ENCODE results near the gene CSGALNACT2.

DNA sequence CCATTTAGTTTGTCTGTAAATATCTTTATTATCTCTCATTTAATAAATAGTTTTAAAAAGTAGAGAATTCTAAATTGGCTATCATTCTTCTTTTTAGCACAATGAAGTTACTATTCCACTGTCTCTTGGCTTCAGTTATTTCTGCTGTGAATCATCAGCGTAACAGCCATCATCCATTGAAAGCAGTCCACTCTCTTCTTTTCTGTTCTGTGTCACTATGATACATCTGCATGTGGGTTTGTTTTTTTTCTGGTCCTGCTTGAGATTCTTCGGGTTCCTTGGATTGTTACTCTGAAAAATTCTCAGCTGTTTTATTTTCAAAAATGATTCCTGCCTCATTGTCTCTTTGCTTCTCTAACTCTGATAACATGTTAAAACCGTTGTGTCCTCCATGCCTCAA, 52.5 kb downstream of the CSGALNACT2 start:
- TF ChIP-seq FOS (IDR thresholded peaks at IDR 0.05; ENCODE audit: borderline replicate concordance, extremely low read depth, insufficient read length) = no peak
- no peak for TF ChIP-seq CBX3 (IDR thresholded peaks at IDR 0.05; ENCODE audit: borderline replicate concordance, low read depth)
- no peak for TF ChIP-seq EZH2 (IDR thresholded peaks at IDR 0.05; ENCODE audit: borderline replicate concordance, control insufficient read depth, low read depth, low read length)
- TF ChIP-seq POLR2A (IDR thresholded peaks at IDR 0.05; ENCODE audit: low read depth, low read length) = no peak
- no peak for TF ChIP-seq POU2F2 (IDR thresholded peaks at IDR 0.05; ENCODE audit: borderline replicate concordance, low read depth, low read length)
- no peak for TF ChIP-seq CEBPB (IDR thresholded peaks at IDR 0.05; ENCODE audit: borderline replicate concordance in 1 of 2, low read depth in 2 of 2, low read length in 2 of 2)
